ENCODE results near the gene MLLT6. TPM values are rescaled to one million over a fixed set of nuclear protein-coding genes. Genes with fewer than 3 reads are reported as not detected.

The MLLT6 gene
- total RNA-seq (2022) (69.7 and 72.5 TPM in 2 replicates), Bru-seq, nascent RNA (percentile 66 among the genes with signal in this experiment), BruChase-seq, experiment 1, labeled RNA remaining after a 2-hour chase (percentile 76 among the genes with signal in this experiment), BruChase-seq, experiment 2, labeled RNA remaining after a 6-hour chase (percentile 87 among the genes with signal in this experiment)
- long read RNA-seq, partial matches to known transcripts: 6 of 9 reads
- long read RNA-seq, other reads (novel, unspliced or antisense): 2 of 9 reads

GRCh38 chr17:38704606-38705522, at the start of gene MLLT6:
Gene MLLT6, plus strand, starts transcription at chr17:38705273. Its CDS starts 360 bp downstream, at chr17:38705633.
- intact Hi-C loops (cut with micrococcal nuclease; ENCODE audit: unreplicated experiment): loop anchor here (1.0 to 10.0 kb wide), 2 partner anchors 28 to 990 kb away; no protein-coding TSS in a partner anchor
- peak within 1 kb of the TSS; percentile 71 for H3K4me3 ChIP-seq (ENCODE audit: low read depth, low read length)
- H3K27me3 ChIP-seq (replicated peaks; ENCODE audit: control insufficient read depth, insufficient read depth, low read length): no peaks in the 10 kb centered on the region
- BruUV-seq (replicated peaks): no TSS peak
- Mint-ChIP-seq H3K27me3 (ENCODE audit: insufficient read depth, unreplicated experiment) (no peaks in the 10 kb centered on the region), H3K36me3 (ENCODE audit: insufficient read depth, unreplicated experiment) (peaks cover 21% of the 10 kb centered on the region), H3K4me1 (ENCODE audit: low read depth, unreplicated experiment) (peaks cover 24% of the 10 kb centered on the region), H3K27ac (ENCODE audit: unreplicated experiment) (peak within 1 kb of the TSS; percentile 81), H3K9me3 (ENCODE audit: unreplicated experiment) (no peaks in the 10 kb centered on the region), H3K4me3 (ENCODE audit: unreplicated experiment) (peak within 1 kb of the TSS; percentile 95)
- H3K9me3 ChIP-seq: no peaks in the 10 kb centered on the region
- CTCF ChIA-PET: interaction anchor here (0.5 to 1.5 kb wide), 5 partner anchors 25 to 448 kb away, joined by 4 to 5 read pairs (median 4); partner anchors contain the start of genes CISD3 and SRCIN1
- POLR2A ChIA-PET: interaction anchor here (0.5 to 1.5 kb wide), 7 partner anchors 12 to 756 kb away, joined by 3 to 6 read pairs (median 4); partner anchors contain the start of genes CDK12, CISD3 and RPL23
- TF ChIP-seq, protein P1, sequence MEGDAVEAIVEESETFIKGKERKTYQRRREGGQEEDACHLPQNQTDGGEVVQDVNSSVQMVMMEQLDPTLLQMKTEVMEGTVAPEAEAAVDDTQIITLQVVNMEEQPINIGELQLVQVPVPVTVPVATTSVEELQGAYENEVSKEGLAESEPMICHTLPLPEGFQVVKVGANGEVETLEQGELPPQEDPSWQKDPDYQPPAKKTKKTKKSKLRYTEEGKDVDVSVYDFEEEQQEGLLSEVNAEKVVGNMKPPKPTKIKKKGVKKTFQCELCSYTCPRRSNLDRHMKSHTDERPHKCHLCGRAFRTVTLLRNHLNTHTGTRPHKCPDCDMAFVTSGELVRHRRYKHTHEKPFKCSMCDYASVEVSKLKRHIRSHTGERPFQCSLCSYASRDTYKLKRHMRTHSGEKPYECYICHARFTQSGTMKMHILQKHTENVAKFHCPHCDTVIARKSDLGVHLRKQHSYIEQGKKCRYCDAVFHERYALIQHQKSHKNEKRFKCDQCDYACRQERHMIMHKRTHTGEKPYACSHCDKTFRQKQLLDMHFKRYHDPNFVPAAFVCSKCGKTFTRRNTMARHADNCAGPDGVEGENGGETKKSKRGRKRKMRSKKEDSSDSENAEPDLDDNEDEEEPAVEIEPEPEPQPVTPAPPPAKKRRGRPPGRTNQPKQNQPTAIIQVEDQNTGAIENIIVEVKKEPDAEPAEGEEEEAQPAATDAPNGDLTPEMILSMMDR (IDR thresholded peaks at IDR 0.05; ENCODE audit: insufficient read depth in 1 of 2, low read depth in 1 of 2, low read length in 1 of 2, severe bottlenecking in 1 of 2, unreplicated experiment in 1 of 2): no peak
- peaks cover 30% of the 10 kb centered on the region for H3K4me1 ChIP-seq
- H3K36me3 ChIP-seq (ENCODE audit: control insufficient read depth, insufficient read depth, low read length): peaks cover 2% of the 10 kb centered on the region
- peak; percentile 86 for DNase-seq

GRCh38 chr17:38656959-38657823, 47.9 kb upstream of the MLLT6 start:
- no peaks in the 10 kb centered on the region for H3K9me3 ChIP-seq
- H3K27me3 Mint-ChIP-seq (ENCODE audit: insufficient read depth, unreplicated experiment): no peaks in the 10 kb centered on the region
- peaks cover 16% of the 10 kb centered on the region for H3K4me1 ChIP-seq
- peaks cover 6% of the 10 kb centered on the region for H3K4me1 Mint-ChIP-seq (ENCODE audit: low read depth, unreplicated experiment)
- no peaks in the 10 kb centered on the region for H3K27me3 ChIP-seq (replicated peaks; ENCODE audit: control insufficient read depth, insufficient read depth, low read length)
- ChIA-PET CTCF (interaction anchor here (0.5 to 2.8 kb wide), 8 partner anchors 9 to 171 kb away, joined by 3 to 18 read pairs (median 5); no protein-coding TSS in a partner anchor), POLR2A (interaction anchor here (0.6 to 1.5 kb wide), 2 partner anchors 17 to 43 kb away, joined by 5 to 6 read pairs; no protein-coding TSS in a partner anchor)
- H3K9me3 Mint-ChIP-seq (ENCODE audit: unreplicated experiment): no peaks in the 10 kb centered on the region
- BruUV-seq (replicated peaks): TSS peak; percentile 96
- H3K4me3 ChIP-seq (ENCODE audit: low read depth, low read length): peak overlapping the region; percentile 33
- no peaks in the 10 kb centered on the region for H3K36me3 ChIP-seq (ENCODE audit: control insufficient read depth, insufficient read depth, low read length)
- H3K36me3 Mint-ChIP-seq (ENCODE audit: insufficient read depth, unreplicated experiment): no peaks in the 10 kb centered on the region
- DNase-seq: peak; percentile 64 to 84
- TF ChIP-seq, protein P1 (IDR thresholded peaks at IDR 0.05; ENCODE audit: insufficient read depth in 1 of 2, low read depth in 1 of 2, low read length in 1 of 2, severe bottlenecking in 1 of 2, unreplicated experiment in 1 of 2): no peak
- H3K27ac Mint-ChIP-seq (ENCODE audit: unreplicated experiment): peak overlapping the region; percentile 45
- intact Hi-C loops (cut with micrococcal nuclease; ENCODE audit: unreplicated experiment): loop anchor here (2.0 kb wide), 1 partner anchor 42 kb away; no protein-coding TSS in a partner anchor
- H3K4me3 Mint-ChIP-seq (ENCODE audit: unreplicated experiment): peak overlapping the region; percentile 47

Measured in Caco-2 (cell line).